Measurements from ENCODE around the gene RAB36. TPM values are rescaled to one million over a fixed set of nuclear protein-coding genes. Genes with fewer than 3 reads are reported as not detected.

Gene RAB36
- total and polyA plus RNA-seq, 4 donors, result 0.22 to 0.56 (median 0.37) TPM

GRCh38 chr22:23203452-23204124, 58.3 kb downstream of the RAB36 start:
- no peaks in the 10 kb centered on the region for H3K36me3 ChIP-seq (ENCODE audit: control insufficient read depth in 4 of 4, insufficient read depth in 3 of 4, low read depth in 1 of 4, low read length in 3 of 4)
- 79% methylated on average over 7 of the region's 7 CpGs for WGBS
- no peak overlapping the region for H3K9ac ChIP-seq (ENCODE audit: low read depth in 1 of 2, low read length in 2 of 2)
- TF ChIP-seq YY1 (IDR thresholded peaks at IDR 0.05) (no peak), ATF3 (IDR thresholded peaks at IDR 0.05) (no peak), JUND (IDR thresholded peaks at IDR 0.05) (no peak)
- no peaks in the 10 kb centered on the region for H3K27me3 ChIP-seq (ENCODE audit: control insufficient read depth in 4 of 4, insufficient read depth in 4 of 4, low read length in 3 of 4)
- H3K27ac ChIP-seq (ENCODE audit: low read depth in 1 of 2, low read length in 2 of 2), result peak overlapping the region; percentile 50 to 63
- no peaks in the 10 kb centered on the region for H3K9me3 ChIP-seq (ENCODE audit: control insufficient read depth in 4 of 4, low read length in 3 of 4)
- H3K4me1 ChIP-seq (ENCODE audit: control insufficient read depth in 4 of 4, insufficient read depth in 4 of 4, low read length in 3 of 4), result peaks cover 13 to 29% (median 23%) of the 10 kb centered on the region in 4 donors
- H3K4me3 ChIP-seq (ENCODE audit: low read depth in 1 of 3, low read length in 3 of 3), result no peak overlapping the region
- DNase-seq (ENCODE audit: low spot score), result no peak

GRCh38 chr22:23204125-23204488, 58.8 kb downstream of the RAB36 start:
- no peak overlapping the region for H3K9ac ChIP-seq (ENCODE audit: low read depth in 1 of 2, low read length in 2 of 2)
- no peak for TF ChIP-seq YY1 (IDR thresholded peaks at IDR 0.05)
- no peak for TF ChIP-seq ZBTB33 (IDR thresholded peaks at IDR 0.05)
- no peak for TF ChIP-seq CTCF (IDR thresholded peaks at IDR 0.05; ENCODE audit: low read depth, low read length, missing input control)
- no peak for TF ChIP-seq RAD21 (IDR thresholded peaks at IDR 0.05)
- no peak for TF ChIP-seq HNF4G (IDR thresholded peaks at IDR 0.05)
- no peak for TF ChIP-seq EGR1 (IDR thresholded peaks at IDR 0.05; ENCODE audit: low read depth in 2 of 2)
- TF ChIP-seq TAF1 (conservative IDR thresholded peaks at IDR 0.05), result no peak
- TF ChIP-seq SP1 (IDR thresholded peaks at IDR 0.05), result no peak
- no peak for TF ChIP-seq REST (IDR thresholded peaks at IDR 0.05)
- TF ChIP-seq GABPA (IDR thresholded peaks at IDR 0.05 in 1 of 2, conservative IDR thresholded peaks at IDR 0.05 in 1 of 2), result no peak
- no peak for TF ChIP-seq JUND (IDR thresholded peaks at IDR 0.05)
- TF ChIP-seq FOXA1 (IDR thresholded peaks at IDR 0.05), result no peak
- no peak for TF ChIP-seq MAX (IDR thresholded peaks at IDR 0.05)
- TF ChIP-seq FOXA2 (IDR thresholded peaks at IDR 0.05), result no peak
- no peak for TF ChIP-seq ATF3 (IDR thresholded peaks at IDR 0.05)
- no peak for TF ChIP-seq HNF4A (conservative IDR thresholded peaks at IDR 0.05)
- H3K27ac ChIP-seq (ENCODE audit: low read depth in 1 of 2, low read length in 2 of 2), result peak overlapping the region; percentile 50 to 63
- no peaks in the 10 kb centered on the region for H3K27me3 ChIP-seq (ENCODE audit: control insufficient read depth in 4 of 4, insufficient read depth in 4 of 4, low read length in 3 of 4)
- peaks cover 13 to 29% (median 23%) of the 10 kb centered on the region in 4 donors for H3K4me1 ChIP-seq (ENCODE audit: control insufficient read depth in 4 of 4, insufficient read depth in 4 of 4, low read length in 3 of 4)
- no peak for DNase-seq (ENCODE audit: low spot score)
- no peak overlapping the region for H3K4me3 ChIP-seq (ENCODE audit: low read depth in 1 of 3, low read length in 3 of 3)
- no peaks in the 10 kb centered on the region for H3K9me3 ChIP-seq (ENCODE audit: control insufficient read depth in 4 of 4, low read length in 3 of 4)
- H3K36me3 ChIP-seq (ENCODE audit: control insufficient read depth in 4 of 4, insufficient read depth in 3 of 4, low read depth in 1 of 4, low read length in 3 of 4), result no peaks in the 10 kb centered on the region
- WGBS, result 92% methylated on average over 11 of the region's 11 CpGs

Measured in liver (tissue), 9 donors.